GM19193 (cell line): ENCODE measurements around the gene FLNB.

Source experiments
- POLR2A ChIP-seq: IDR thresholded peaks from 4 replicates; pipeline ENCODE4 v1.6.1; 2011; ENCODE audit not compliant: insufficient read depth, insufficient read length; ENCODE audit errors: extremely low read depth

FLNB gene

GRCh38 chr3:58016710-58017109 is 8.5 kb downstream of the FLNB start:
- no peak for TF ChIP-seq POLR2A

- no peak for TF ChIP-seq POLR2A
These were observed 10.9 kb downstream of the FLNB start for GRCh38 chr3:58018892-58019742.

GRCh38 chr3:58020783-58021071 is 12.5 kb downstream of the FLNB start:
- TF ChIP-seq POLR2A, result no peak

- TF ChIP-seq POLR2A, result no peak
These were observed 13.1 kb downstream of the FLNB start for GRCh38 chr3:58021072-58021959.

- no peak for TF ChIP-seq POLR2A
These were observed 13.7 kb downstream of the FLNB start for GRCh38 chr3:58021962-58022361.

- no peak for TF ChIP-seq POLR2A
These were observed 14.3 kb downstream of the FLNB start for GRCh38 chr3:58022490-58022889.

- no peak for TF ChIP-seq POLR2A
These were observed 15.3 kb downstream of the FLNB start for GRCh38 chr3:58023531-58023930.

- no peak for TF ChIP-seq POLR2A
These were observed 17.2 kb downstream of the FLNB start for GRCh38 chr3:58025406-58025805.

- TF ChIP-seq POLR2A, result no peak
These were observed 17.8 kb downstream of the FLNB start for GRCh38 chr3:58025837-58026569.

- TF ChIP-seq POLR2A, result no peak
These were observed 18.4 kb downstream of the FLNB start for GRCh38 chr3:58026598-58026997.

- no peak for TF ChIP-seq POLR2A
These were observed 19.6 kb downstream of the FLNB start for GRCh38 chr3:58027704-58028317.

GRCh38 chr3:58028902-58029301 is 20.7 kb downstream of the FLNB start:
- TF ChIP-seq POLR2A, result no peak

GRCh38 chr3:58029842-58030584 is 21.8 kb downstream of the FLNB start:
- no peak for TF ChIP-seq POLR2A

- TF ChIP-seq POLR2A, result no peak
These were observed 24.0 kb downstream of the FLNB start for GRCh38 chr3:58032186-58032585.
